Parathyroid adenoma (tissue), 2 donors: Measurements from ENCODE around the gene CEP170B.

Experiments used
- H2AFZ ChIP-seq: fragments of 300-600 bp; sonication (generic); one replicate; pipeline ENCODE4 v1.7.0; 2017; ENCODE audit warnings: antibody characterized with exemption, mild to moderate bottlenecking
- H3K27ac ChIP-seq: fragments of 300-600 bp; sonication (generic); one replicate; pipeline ENCODE4 v1.7.0; 2017
- H3K27me3 ChIP-seq: fragments of 300-600 bp; sonication (generic); one replicate; pipeline ENCODE4 v1.7.0; 2017; ENCODE audit warnings: low read length; ENCODE audit not compliant: control insufficient read depth, insufficient read depth
- H3K36me3 ChIP-seq: fragments of 300-600 bp; sonication (generic); one replicate; pipeline ENCODE4 v1.7.0; 2017; ENCODE audit warnings: low read length; ENCODE audit not compliant: control insufficient read depth, insufficient read depth
- H3K4me1 ChIP-seq: fragments of 300-600 bp; sonication (generic); one replicate; pipeline ENCODE4 v1.7.0; 2017; ENCODE audit warnings: control low read depth
- H3K4me2 ChIP-seq: fragments of 300-600 bp; sonication (generic); one replicate; pipeline ENCODE4 v1.7.0; 2017; ENCODE audit warnings: low read length
- H3K4me3 ChIP-seq: fragments of 300-600 bp; sonication (generic); one replicate; pipeline ENCODE4 v1.7.0; 2017; ENCODE audit warnings: low read depth, low read length
- H3K79me2 ChIP-seq: fragments of 300-600 bp; sonication (generic); one replicate; pipeline ENCODE4 v1.7.0; 2017; ENCODE audit warnings: control low read depth
- H3K9ac ChIP-seq: fragments of 300-600 bp; sonication (generic); one replicate; pipeline ENCODE4 v1.7.0; 2017; ENCODE audit warnings: mild to moderate bottlenecking
- H3K9me3 ChIP-seq: fragments of 300-600 bp; sonication (generic); one replicate; pipeline ENCODE4 v1.7.0; 2017; ENCODE audit warnings: low read length; ENCODE audit not compliant: control insufficient read depth
- TF ChIP-seq, protein P1 (sequence below): fragments of 300-600 bp; sonication (generic); IDR thresholded peaks from one replicate; pipeline ENCODE4 v1.7.0; 2017; ENCODE audit warnings: antibody characterized with exemption, mild to moderate bottlenecking
- donor health status: primary hyperparathyroidism.

The CEP170B gene

DNA sequence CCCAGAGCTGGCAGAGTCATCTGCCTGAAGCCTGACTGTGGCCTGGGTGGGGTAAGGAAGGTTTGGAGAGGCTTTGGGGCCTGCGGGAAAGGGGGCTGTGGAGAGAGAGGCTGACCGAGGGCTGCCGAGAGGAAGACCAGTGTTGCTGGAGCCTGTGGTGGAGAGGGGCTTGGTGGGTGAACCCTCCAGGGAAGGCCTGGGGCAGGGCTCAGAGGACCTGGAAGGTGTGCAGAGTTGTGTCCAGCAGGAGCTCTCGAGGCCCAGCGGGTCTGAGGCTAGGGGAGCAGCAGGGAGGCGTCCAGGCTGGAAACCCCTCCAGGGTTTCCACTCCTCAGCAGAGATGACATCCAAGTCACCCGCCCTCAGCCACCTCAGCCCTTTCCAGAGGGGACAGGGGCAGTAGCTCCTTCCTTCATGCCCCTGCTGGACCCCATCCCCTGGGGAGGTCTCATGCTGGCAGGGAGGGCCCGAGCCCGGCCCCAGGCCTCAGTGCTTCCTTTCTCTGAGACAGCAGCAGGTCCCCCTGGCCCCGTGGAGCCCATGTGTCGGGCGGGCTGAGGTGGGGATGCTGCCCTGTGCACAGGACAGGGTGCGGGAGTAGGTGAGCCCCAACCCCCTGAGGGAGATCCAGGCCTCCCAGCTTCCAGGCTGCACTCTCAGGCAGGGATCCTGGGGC lies 8.4 kb downstream of the CEP170B start:
- H3K4me3 ChIP-seq: no peak overlapping the region
- H3K9ac ChIP-seq: no peak overlapping the region
- H3K4me1 ChIP-seq: no peaks in the 10 kb centered on the region
- no peaks in the 10 kb centered on the region for H3K9me3 ChIP-seq
- TF ChIP-seq, protein P1, sequence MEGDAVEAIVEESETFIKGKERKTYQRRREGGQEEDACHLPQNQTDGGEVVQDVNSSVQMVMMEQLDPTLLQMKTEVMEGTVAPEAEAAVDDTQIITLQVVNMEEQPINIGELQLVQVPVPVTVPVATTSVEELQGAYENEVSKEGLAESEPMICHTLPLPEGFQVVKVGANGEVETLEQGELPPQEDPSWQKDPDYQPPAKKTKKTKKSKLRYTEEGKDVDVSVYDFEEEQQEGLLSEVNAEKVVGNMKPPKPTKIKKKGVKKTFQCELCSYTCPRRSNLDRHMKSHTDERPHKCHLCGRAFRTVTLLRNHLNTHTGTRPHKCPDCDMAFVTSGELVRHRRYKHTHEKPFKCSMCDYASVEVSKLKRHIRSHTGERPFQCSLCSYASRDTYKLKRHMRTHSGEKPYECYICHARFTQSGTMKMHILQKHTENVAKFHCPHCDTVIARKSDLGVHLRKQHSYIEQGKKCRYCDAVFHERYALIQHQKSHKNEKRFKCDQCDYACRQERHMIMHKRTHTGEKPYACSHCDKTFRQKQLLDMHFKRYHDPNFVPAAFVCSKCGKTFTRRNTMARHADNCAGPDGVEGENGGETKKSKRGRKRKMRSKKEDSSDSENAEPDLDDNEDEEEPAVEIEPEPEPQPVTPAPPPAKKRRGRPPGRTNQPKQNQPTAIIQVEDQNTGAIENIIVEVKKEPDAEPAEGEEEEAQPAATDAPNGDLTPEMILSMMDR: no peak
- H3K4me2 ChIP-seq: no peak overlapping the region
- no peak overlapping the region for H2AFZ ChIP-seq
- no peaks in the 10 kb centered on the region for H3K27me3 ChIP-seq
- peaks cover 29% of the 10 kb centered on the region for H3K79me2 ChIP-seq
- H3K36me3 ChIP-seq: no peaks in the 10 kb centered on the region
- no peak overlapping the region for H3K27ac ChIP-seq

DNA sequence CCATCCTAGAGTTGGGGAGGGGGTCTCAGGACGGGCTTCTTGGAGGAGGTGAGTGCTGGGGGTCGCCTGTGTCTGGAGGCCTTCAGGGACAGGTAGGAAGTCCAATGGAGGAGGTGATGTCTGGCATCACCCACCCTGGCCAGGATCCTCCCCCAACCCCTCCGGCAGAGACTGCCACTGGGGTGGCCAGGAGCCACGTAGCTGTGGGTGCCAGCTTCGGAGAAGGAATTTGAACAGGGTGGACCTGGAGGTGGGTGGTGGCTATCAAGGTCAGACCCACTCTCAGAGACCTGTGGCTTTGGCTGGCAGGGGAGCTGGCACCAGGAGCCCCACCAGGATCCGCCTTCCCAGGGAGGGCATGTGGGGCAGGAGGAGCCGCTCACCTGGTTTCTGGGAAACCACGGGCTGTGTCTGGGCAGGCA lies 9.1 kb downstream of the CEP170B start:
- no peak overlapping the region for H2AFZ ChIP-seq
- H3K4me2 ChIP-seq: no peak overlapping the region
- H3K4me1 ChIP-seq: no peaks in the 10 kb centered on the region
- no peak overlapping the region for H3K4me3 ChIP-seq
- H3K27me3 ChIP-seq: no peaks in the 10 kb centered on the region
- no peaks in the 10 kb centered on the region for H3K9me3 ChIP-seq
- TF ChIP-seq, protein P1: no peak
- H3K79me2 ChIP-seq: peaks cover 23% of the 10 kb centered on the region
- no peaks in the 10 kb centered on the region for H3K36me3 ChIP-seq
- no peak overlapping the region for H3K27ac ChIP-seq
- no peak overlapping the region for H3K9ac ChIP-seq

DNA sequence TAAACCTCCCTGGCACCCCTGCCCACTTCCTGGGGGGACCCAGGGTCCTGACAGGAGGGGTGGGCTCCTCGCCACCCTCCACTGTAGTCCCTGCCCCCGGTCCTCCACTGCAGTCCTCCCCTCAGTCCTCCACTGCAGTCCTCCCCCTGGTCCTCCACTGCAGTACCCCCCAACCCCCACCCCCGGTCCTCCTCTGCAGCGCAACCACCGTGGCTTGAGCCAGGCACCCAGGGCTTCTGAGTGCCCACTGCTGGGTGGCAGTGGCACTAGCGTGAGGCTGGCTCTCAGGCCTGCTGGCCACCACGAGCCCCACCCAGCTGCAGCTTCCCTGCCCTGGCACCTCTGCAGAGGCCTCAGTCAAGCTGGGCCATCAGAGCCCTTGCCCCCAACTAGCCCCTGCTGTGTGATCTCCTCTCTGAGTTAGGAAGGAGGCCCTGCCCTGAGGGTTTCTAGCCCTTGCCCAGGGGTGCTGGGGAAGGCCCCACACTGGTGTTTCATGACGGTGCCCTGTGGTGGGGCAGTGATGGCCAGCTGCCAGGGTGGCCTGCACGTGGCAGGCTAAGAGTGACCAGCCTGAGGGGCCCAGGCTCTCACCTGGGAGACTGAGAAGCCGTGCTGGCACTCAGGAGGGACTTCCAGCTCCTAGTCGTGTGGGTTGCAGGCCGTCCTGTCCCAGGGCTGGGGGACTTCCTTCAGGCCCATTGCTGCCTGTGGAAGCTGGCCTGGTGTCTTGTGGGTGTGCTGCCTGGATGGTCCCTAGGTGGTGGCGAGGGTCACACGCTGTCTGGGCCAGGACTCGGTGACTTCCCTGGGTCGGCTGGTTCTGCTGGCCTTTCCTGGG lies 9.7 kb downstream of the CEP170B start:
- H2AFZ ChIP-seq: no peak overlapping the region
- H3K79me2 ChIP-seq: peaks cover 22% of the 10 kb centered on the region
- H3K27me3 ChIP-seq: no peaks in the 10 kb centered on the region
- no peak overlapping the region for H3K27ac ChIP-seq
- H3K4me2 ChIP-seq: no peak overlapping the region
- H3K9me3 ChIP-seq: no peaks in the 10 kb centered on the region
- H3K4me1 ChIP-seq: no peaks in the 10 kb centered on the region
- H3K36me3 ChIP-seq: no peaks in the 10 kb centered on the region
- H3K4me3 ChIP-seq: no peak overlapping the region
- TF ChIP-seq, protein P1: no peak
- H3K9ac ChIP-seq: no peak overlapping the region

DNA sequence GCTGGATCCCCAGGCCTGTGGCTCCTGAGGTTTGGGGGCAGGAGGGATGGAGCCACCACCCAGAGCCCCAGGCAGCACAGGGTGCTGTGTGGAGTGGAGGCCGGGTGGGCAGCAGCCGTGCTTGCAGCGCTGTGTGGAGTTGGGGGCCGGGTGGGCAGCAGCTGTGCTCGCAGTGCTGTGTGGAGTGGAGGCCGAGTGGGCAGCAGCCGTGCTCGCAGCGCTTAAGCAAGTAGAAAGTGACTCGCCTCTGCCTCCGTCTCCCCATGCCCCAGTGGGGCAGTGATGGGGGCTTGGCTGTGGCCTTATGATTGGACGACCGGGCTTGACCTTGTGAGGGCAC lies 10.3 kb downstream of the CEP170B start:
- Histone ChIP-seq H3K36me3 (no peaks in the 10 kb centered on the region), H3K4me1 (no peaks in the 10 kb centered on the region), H3K27ac (no peak overlapping the region), H2AFZ (no peak overlapping the region), H3K9ac (no peak overlapping the region), H3K4me2 (no peak overlapping the region), H3K27me3 (no peaks in the 10 kb centered on the region), H3K4me3 (no peak overlapping the region), H3K79me2 (peaks cover 19% of the 10 kb centered on the region), H3K9me3 (no peaks in the 10 kb centered on the region)
- TF ChIP-seq, protein P1: no peak
